ENCODE measurements around the gene ARHGAP24. TPM values are rescaled to one million over a fixed set of nuclear protein-coding genes. Genes with fewer than 3 reads are reported as not detected.

Gene ARHGAP24
- total and polyA plus RNA-seq, 8 donors = 10.5 to 34.7 (median 17.1) TPM

- intact Hi-C loops (cut with DNase I) = no loop called here
- H3K27ac ChIP-seq = no peak overlapping the region
- no peak overlapping the region for H3K4me3 ChIP-seq
- DNase-seq (no peak), ATAC-seq (no peak), FAIRE-seq (no peak)
- WGBS, 2 donors = 94 to 100% methylated on average over 1 of the region's 1 CpG
- no peaks in the 10 kb centered on the region for H3K9me3 ChIP-seq
- no peaks in the 10 kb centered on the region for H3K4me1 ChIP-seq
- no peaks in the 10 kb centered on the region for H3K27me3 ChIP-seq
- no peaks in the 10 kb centered on the region for H3K36me3 ChIP-seq
- TF ChIP-seq, protein P1, sequence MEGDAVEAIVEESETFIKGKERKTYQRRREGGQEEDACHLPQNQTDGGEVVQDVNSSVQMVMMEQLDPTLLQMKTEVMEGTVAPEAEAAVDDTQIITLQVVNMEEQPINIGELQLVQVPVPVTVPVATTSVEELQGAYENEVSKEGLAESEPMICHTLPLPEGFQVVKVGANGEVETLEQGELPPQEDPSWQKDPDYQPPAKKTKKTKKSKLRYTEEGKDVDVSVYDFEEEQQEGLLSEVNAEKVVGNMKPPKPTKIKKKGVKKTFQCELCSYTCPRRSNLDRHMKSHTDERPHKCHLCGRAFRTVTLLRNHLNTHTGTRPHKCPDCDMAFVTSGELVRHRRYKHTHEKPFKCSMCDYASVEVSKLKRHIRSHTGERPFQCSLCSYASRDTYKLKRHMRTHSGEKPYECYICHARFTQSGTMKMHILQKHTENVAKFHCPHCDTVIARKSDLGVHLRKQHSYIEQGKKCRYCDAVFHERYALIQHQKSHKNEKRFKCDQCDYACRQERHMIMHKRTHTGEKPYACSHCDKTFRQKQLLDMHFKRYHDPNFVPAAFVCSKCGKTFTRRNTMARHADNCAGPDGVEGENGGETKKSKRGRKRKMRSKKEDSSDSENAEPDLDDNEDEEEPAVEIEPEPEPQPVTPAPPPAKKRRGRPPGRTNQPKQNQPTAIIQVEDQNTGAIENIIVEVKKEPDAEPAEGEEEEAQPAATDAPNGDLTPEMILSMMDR (IDR thresholded peaks at IDR 0.05) = no peak
These were observed 511.3 kb downstream of the ARHGAP24 start for GRCh38 chr4:85986266-85986665.

- Histone ChIP-seq H3K27me3 (no peaks in the 10 kb centered on the region), H3K36me3 (peaks cover 0 to 12% (median 3%) of the 10 kb centered on the region in 3 donors), H3K4me1 (no peaks in the 10 kb centered on the region), H3K9me3 (no peaks in the 10 kb centered on the region), H3K27ac (no peak overlapping the region), H3K4me3 (no peak overlapping the region)
- no peak for DNase-seq
- intact Hi-C loops (cut with DNase I) = no loop called here
- no peak for FAIRE-seq
- TF ChIP-seq, protein P1 (IDR thresholded peaks at IDR 0.05) = no peak
- 87 to 93% methylated on average over 2 of the region's 2 CpGs for WGBS, 2 donors
- ATAC-seq = no peak
These were observed 518.7 kb downstream of the ARHGAP24 start for GRCh38 chr4:85993641-85994040.

DNA sequence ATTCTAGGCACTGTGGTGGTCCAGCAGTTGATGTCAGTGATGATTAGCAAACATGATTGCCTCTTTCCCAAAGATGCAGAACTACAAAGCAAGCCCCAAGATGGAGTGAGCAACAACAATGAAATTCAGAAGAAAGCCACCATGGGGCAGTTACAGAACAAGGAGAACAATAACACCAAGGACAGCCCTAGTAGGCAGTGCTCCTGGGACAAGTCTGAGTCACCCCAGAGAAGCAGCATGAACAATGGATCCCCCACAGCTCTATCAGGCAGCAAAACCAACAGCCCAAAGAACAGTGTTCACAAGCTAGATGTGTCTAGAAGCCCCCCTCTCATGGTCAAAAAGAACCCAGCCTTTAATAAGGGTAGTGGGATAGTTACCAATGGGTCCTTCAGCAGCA lies 519.6 kb downstream of the ARHGAP24 start:
- peaks cover 0 to 12% (median 3%) of the 10 kb centered on the region in 3 donors for H3K36me3 ChIP-seq
- H3K9me3 ChIP-seq = no peaks in the 10 kb centered on the region

GRCh38 chr4:85995361-85995760 lies 520.4 kb downstream of the ARHGAP24 start:
- FAIRE-seq (no peak), ATAC-seq (no peak), DNase-seq (no peak)
- no peaks in the 10 kb centered on the region for H3K9me3 ChIP-seq
- no peak overlapping the region for H3K4me3 ChIP-seq
- H3K4me1 ChIP-seq = no peaks in the 10 kb centered on the region
- intact Hi-C loops (cut with DNase I) = no loop called here
- TF ChIP-seq, protein P1 (IDR thresholded peaks at IDR 0.05) = no peak
- no peak overlapping the region for H3K27ac ChIP-seq
- H3K36me3 ChIP-seq = peaks cover 0 to 12% (median 3%) of the 10 kb centered on the region in 3 donors
- 89 to 92% methylated on average over 6 of the region's 6 CpGs for WGBS, 2 donors
- no peaks in the 10 kb centered on the region for H3K27me3 ChIP-seq

More for the DNA sequence above, 519.6 kb downstream of the ARHGAP24 start:
- FAIRE-seq = no peak
- Histone ChIP-seq H3K4me1 (no peaks in the 10 kb centered on the region), H3K27ac (no peak overlapping the region), H3K27me3 (no peaks in the 10 kb centered on the region), H3K4me3 (no peak overlapping the region)
- intact Hi-C loops (cut with DNase I) = no loop called here
- TF ChIP-seq, protein P1 (IDR thresholded peaks at IDR 0.05) = no peak
- DNase-seq = no peak
- no peak for ATAC-seq

DNA sequence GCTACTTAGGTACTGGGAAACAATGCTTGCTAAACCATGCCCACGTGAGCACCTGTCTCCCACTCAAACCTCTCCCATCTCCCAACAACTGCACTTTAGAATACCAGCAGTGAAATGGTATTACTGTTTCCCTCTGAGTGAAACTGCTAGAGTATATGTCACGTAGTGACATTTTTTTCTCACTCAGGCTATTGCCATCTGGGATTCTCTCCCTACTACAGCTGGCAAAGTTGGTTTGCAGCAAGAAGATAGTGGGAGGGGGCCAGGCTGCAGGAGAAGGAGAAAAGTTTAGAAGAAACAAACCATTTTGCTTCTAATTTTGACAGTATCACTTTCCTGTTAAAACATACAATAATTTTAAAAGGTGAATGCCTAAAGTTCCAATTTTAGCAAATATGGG lies 526.6 kb downstream of the ARHGAP24 start:
- Histone ChIP-seq H3K27ac (no peak overlapping the region), H3K36me3 (no peaks in the 10 kb centered on the region), H3K4me1 (no peaks in the 10 kb centered on the region), H3K9me3 (no peaks in the 10 kb centered on the region), H3K4me3 (no peak overlapping the region), H3K27me3 (no peaks in the 10 kb centered on the region)
- DNase-seq (no peak), ATAC-seq (no peak), FAIRE-seq (no peak)
- TF ChIP-seq, protein P1 (IDR thresholded peaks at IDR 0.05) = no peak
- intact Hi-C loops (cut with DNase I) = no loop called here
- WGBS, 2 donors = 90 to 94% methylated on average over 2 of the region's 2 CpGs
